ENCODE data around the gene OR5D14.

Gene OR5D14

GRCh38 chr11:55795256-55795655, at the start of gene OR5D14:
Gene OR5D14 (plus strand): TSS chr11:55795556. CDS start chr11:55795556, 0 bp downstream.
- TF ChIP-seq REST (IDR thresholded peaks at IDR 0.05; ENCODE audit: low read depth) (no peak), FOXM1 (IDR thresholded peaks at IDR 0.05; ENCODE audit: borderline replicate concordance, low read depth) (no peak), EP300 (IDR thresholded peaks at IDR 0.05; ENCODE audit: borderline replicate concordance) (no peak)

GRCh38 chr11:55773138-55773537, 22.2 kb upstream of the OR5D14 start, which contains the start of gene OR5D13:
Gene OR5D13 (plus strand): TSS chr11:55773438. CDS start chr11:55773438, 0 bp downstream.
- TF ChIP-seq FOXM1 (IDR thresholded peaks at IDR 0.05; ENCODE audit: borderline replicate concordance, low read depth), result no peak
- no peak for TF ChIP-seq MAX (IDR thresholded peaks at IDR 0.05)
- no peak for TF ChIP-seq EGR1 (IDR thresholded peaks at IDR 0.05)
- no peak for TF ChIP-seq EP300 (IDR thresholded peaks at IDR 0.05; ENCODE audit: borderline replicate concordance)
- TF ChIP-seq TEAD4 (IDR thresholded peaks at IDR 0.05), result no peak

- TF ChIP-seq TEAD4 (IDR thresholded peaks at IDR 0.05), result no peak
- TF ChIP-seq EP300 (IDR thresholded peaks at IDR 0.05; ENCODE audit: borderline replicate concordance), result no peak
- no peak for TF ChIP-seq YY1 (IDR thresholded peaks at IDR 0.05; ENCODE audit: low read depth)
- TF ChIP-seq TAF1 (IDR thresholded peaks at IDR 0.05; ENCODE audit: low read depth), result no peak
- no peak for TF ChIP-seq ZBTB7A (IDR thresholded peaks at IDR 0.05; ENCODE audit: low read depth)
- no peak for TF ChIP-seq RAD21 (IDR thresholded peaks at IDR 0.05; ENCODE audit: low read depth)
- no peak for TF ChIP-seq REST (IDR thresholded peaks at IDR 0.05; ENCODE audit: low read depth)
- no peak for TF ChIP-seq USF1 (IDR thresholded peaks at IDR 0.05)
- TF ChIP-seq CREB1 (IDR thresholded peaks at IDR 0.05; ENCODE audit: low read depth), result no peak
Measured at GRCh38 chr11:55791606-55792005, 3.8 kb upstream of the OR5D14 start.

- no peak for TF ChIP-seq FOXM1 (IDR thresholded peaks at IDR 0.05; ENCODE audit: borderline replicate concordance, low read depth)
- TF ChIP-seq TAF1 (IDR thresholded peaks at IDR 0.05; ENCODE audit: low read depth), result no peak
- TF ChIP-seq CREB1 (IDR thresholded peaks at IDR 0.05; ENCODE audit: low read depth), result no peak
- no peak for TF ChIP-seq EGR1 (IDR thresholded peaks at IDR 0.05)
- TF ChIP-seq YY1 (IDR thresholded peaks at IDR 0.05; ENCODE audit: low read depth), result no peak
- TF ChIP-seq REST (IDR thresholded peaks at IDR 0.05; ENCODE audit: low read depth), result no peak
- TF ChIP-seq USF1 (IDR thresholded peaks at IDR 0.05), result no peak
- no peak for TF ChIP-seq RAD21 (IDR thresholded peaks at IDR 0.05; ENCODE audit: low read depth)
- no peak for TF ChIP-seq EP300 (IDR thresholded peaks at IDR 0.05; ENCODE audit: borderline replicate concordance)
- no peak for TF ChIP-seq NFIC (IDR thresholded peaks at IDR 0.05)
- no peak for TF ChIP-seq CEBPB (IDR thresholded peaks at IDR 0.05)
- TF ChIP-seq TCF12 (IDR thresholded peaks at IDR 0.05; ENCODE audit: low read depth), result no peak
- no peak for TF ChIP-seq ZBTB7A (IDR thresholded peaks at IDR 0.05; ENCODE audit: low read depth)
- TF ChIP-seq TEAD4 (IDR thresholded peaks at IDR 0.05), result no peak
- TF ChIP-seq MAX (IDR thresholded peaks at IDR 0.05), result no peak
Measured at GRCh38 chr11:55793321-55793720, 2.0 kb upstream of the OR5D14 start.

GRCh38 chr11:55806248-55806647, 10.9 kb downstream of the OR5D14 start:
- TF ChIP-seq TEAD4 (IDR thresholded peaks at IDR 0.05), result no peak
- TF ChIP-seq TAF1 (IDR thresholded peaks at IDR 0.05; ENCODE audit: low read depth), result no peak
- no peak for TF ChIP-seq TCF12 (IDR thresholded peaks at IDR 0.05; ENCODE audit: low read depth)
- TF ChIP-seq YY1 (IDR thresholded peaks at IDR 0.05; ENCODE audit: low read depth), result no peak
- no peak for TF ChIP-seq ZBTB7A (IDR thresholded peaks at IDR 0.05; ENCODE audit: low read depth)
- TF ChIP-seq EP300 (IDR thresholded peaks at IDR 0.05; ENCODE audit: borderline replicate concordance), result no peak
- TF ChIP-seq CREB1 (IDR thresholded peaks at IDR 0.05; ENCODE audit: low read depth), result no peak
- no peak for TF ChIP-seq MAX (IDR thresholded peaks at IDR 0.05)
- TF ChIP-seq NFIC (IDR thresholded peaks at IDR 0.05), result no peak
- no peak for TF ChIP-seq CEBPB (IDR thresholded peaks at IDR 0.05)
- TF ChIP-seq EGR1 (IDR thresholded peaks at IDR 0.05), result no peak
- TF ChIP-seq FOXM1 (IDR thresholded peaks at IDR 0.05; ENCODE audit: borderline replicate concordance, low read depth), result no peak
- no peak for TF ChIP-seq RAD21 (IDR thresholded peaks at IDR 0.05; ENCODE audit: low read depth)
